ENCODE results near the gene NKD1. TPM values are rescaled to one million over a fixed set of nuclear protein-coding genes. Genes with fewer than 3 reads are reported as not detected.
A peak's percentile ranks its signal among the peaks of the same experiment; 100 is the strongest.

The NKD1 gene
- total RNA-seq, 2 experiments from 2014 or later: 0.26 to 0.44 TPM

DNA sequence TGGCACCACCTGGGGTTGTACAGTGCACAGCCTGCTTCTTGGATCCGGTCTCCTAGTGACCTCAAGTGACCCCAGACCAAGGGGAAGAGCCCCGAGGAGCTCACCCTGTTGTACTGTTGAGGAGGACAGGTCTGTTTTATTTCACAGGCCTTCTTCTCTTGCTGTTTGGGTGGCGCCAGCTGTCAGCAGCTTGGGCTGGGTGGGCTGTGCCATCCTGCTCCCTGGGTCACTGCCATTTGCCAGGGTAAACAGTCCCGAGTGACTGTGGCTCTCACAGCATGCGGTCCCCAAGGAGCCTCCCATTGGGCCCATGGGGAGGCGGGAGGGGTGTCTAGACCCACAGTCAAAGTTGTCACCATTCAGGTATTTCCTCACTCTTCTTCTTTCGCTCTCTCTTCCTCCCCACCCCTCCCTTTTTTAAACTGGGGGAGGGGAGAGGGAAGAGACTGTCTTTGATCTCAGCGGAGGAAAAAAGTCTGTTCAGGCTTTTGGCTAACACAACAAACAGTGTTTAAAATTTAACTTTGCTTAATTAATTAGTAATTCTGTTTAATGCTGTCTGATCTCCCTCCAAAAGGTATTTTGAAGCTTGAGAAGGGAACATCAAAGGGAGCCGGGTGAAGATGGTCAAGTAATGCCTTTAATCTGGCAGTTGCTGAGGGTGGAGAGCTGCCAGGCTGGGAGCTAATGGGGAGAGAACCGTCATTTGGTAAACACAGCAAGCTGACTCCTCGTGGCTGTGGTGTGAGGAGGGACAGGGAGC, 68.9 kb downstream of the NKD1 start:
- no peak overlapping the region for H3K27ac Mint-ChIP-seq
- no peaks in the 10 kb centered on the region for H3K27me3 Mint-ChIP-seq (ENCODE audit: low read depth)
- DNase-seq: no peak
- ChIA-PET CTCF (interaction anchor here (1.4 to 3.7 kb wide), 2 partner anchors 11 to 189 kb away, joined by 3 to 13 read pairs; no protein-coding TSS in a partner anchor), POLR2A (no interaction called here)
- H3K9me3 Mint-ChIP-seq (ENCODE audit: insufficient read depth): no peaks in the 10 kb centered on the region
- H3K36me3 Mint-ChIP-seq (ENCODE audit: low read depth): no peaks in the 10 kb centered on the region
- no peak overlapping the region for H3K4me3 Mint-ChIP-seq
- H3K4me1 Mint-ChIP-seq (ENCODE audit: low read depth): no peaks in the 10 kb centered on the region
- no peak for ATAC-seq

DNA sequence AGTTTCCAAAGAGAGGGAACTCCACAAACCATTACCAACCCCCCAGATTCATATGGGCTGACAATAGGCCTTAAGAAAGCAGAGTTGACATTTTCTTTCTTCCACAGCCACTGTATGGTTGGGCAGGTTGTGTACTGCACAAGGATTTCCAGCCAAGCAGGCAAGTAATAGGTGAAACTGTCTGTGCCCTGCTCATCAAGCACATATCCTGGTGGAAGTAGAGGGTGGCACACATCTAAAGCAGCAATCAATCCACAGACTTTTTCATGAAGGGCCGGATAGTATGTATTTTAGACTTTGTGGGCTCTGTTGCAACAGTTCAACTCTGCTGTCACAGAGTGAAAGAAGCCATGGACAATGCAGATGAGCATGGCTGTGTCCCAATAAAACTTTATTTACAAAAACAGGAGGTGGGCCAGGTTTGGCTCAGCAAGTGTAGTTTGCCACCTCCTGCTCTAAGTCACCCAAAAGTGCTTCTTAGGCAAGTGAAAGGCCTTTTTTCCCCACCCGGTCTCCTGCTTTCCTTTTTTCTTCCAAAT, 69.5 kb downstream of the NKD1 start:
- H3K4me1 Mint-ChIP-seq (ENCODE audit: low read depth): no peaks in the 10 kb centered on the region
- no peaks in the 10 kb centered on the region for H3K27me3 Mint-ChIP-seq (ENCODE audit: low read depth)
- no peak for ATAC-seq
- CTCF ChIA-PET: interaction anchor here (2.0 to 3.7 kb wide), 2 partner anchors 9 to 189 kb away, joined by 5 to 13 read pairs; no protein-coding TSS in a partner anchor
- no peak overlapping the region for H3K4me3 Mint-ChIP-seq
- no peaks in the 10 kb centered on the region for H3K9me3 Mint-ChIP-seq (ENCODE audit: insufficient read depth)
- no peaks in the 10 kb centered on the region for H3K36me3 Mint-ChIP-seq (ENCODE audit: low read depth)
- POLR2A ChIA-PET: no interaction called here
- no peak for DNase-seq
- no peak overlapping the region for H3K27ac Mint-ChIP-seq

DNA sequence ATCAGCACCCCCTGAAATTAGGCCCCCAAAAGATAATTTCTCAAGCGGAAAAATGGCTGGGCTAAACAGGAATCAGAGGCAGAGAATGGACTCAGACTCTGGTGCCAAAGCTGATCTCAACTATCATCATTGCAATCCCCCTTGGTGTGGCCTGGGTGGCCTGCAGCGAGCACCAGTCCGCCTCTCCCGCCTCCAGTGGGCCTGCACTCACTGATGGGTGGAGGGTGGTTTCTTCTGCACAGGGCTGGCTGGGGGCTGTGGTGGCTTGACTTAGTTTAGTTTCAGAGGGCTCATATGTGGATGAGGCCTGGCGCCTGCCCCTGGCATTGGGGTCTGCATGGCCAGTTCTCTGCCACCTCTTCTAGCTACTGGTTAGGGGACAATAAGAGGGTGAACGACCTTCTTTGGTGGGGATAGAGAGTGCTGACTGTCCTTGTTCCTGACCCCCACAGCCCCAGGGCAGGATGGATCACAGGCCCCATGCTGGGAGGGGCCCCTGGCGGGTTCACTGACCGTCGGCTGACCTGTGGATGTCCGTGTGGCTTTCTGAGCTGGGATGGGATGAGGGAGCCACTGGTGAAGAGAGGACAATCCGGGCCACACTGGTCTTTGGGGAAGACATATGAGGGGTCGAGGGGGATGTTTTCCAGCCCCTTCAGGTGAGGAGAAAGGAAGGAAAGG, 70.2 kb downstream of the NKD1 start:
- no peak for ATAC-seq
- no peaks in the 10 kb centered on the region for H3K27me3 Mint-ChIP-seq (ENCODE audit: low read depth)
- CTCF ChIA-PET: interaction anchor here (1.6 to 3.7 kb wide), 3 partner anchors 9 to 188 kb away, joined by 5 to 13 read pairs (median 5); no protein-coding TSS in a partner anchor
- H3K9me3 Mint-ChIP-seq (ENCODE audit: insufficient read depth): no peaks in the 10 kb centered on the region
- no peaks in the 10 kb centered on the region for H3K4me1 Mint-ChIP-seq (ENCODE audit: low read depth)
- H3K36me3 Mint-ChIP-seq (ENCODE audit: low read depth): no peaks in the 10 kb centered on the region
- H3K4me3 Mint-ChIP-seq: no peak overlapping the region
- no peak for DNase-seq
- no peak overlapping the region for H3K27ac Mint-ChIP-seq
- POLR2A ChIA-PET: no interaction called here

DNA sequence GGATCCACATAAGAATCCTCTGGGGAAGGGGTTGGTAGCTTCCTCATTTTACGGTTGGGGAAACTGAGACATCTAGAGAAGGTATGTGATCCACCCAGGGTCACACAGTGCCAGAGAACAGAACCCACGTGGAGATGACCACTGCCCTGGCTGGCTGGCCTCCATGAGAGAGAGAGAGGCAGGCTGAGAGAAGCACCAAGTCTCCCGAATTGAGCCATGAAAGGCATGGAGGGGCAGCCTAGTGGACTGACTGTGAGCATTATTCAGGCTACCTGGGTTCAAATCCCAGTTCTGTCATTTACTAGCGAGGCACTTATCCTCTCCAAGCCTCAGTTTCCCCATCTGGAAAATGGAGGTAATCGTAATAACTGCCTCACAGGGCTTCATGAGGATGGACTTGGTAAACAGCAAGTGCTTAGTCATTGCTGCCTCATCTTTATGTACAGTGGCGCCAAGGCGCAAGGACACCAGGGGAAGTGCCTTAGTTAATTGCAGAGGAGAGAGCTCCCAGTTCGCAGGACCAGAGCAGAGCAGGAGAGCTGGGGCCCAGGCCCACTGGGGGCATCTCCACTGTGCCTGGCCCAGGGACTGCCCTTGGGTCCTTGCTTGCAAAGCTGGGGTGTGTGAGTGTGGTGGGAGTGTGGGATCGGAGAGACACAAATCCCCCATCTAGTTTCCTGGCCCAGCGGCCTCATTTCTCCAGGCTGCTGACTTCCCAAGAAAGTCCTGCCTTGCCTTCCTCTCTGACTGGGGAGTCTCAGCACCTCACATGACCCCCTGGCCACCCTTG, 71.7 kb downstream of the NKD1 start:
- ATAC-seq (no peak), DNase-seq (no peak)
- Mint-ChIP-seq H3K27me3 (ENCODE audit: low read depth) (no peaks in the 10 kb centered on the region), H3K9me3 (ENCODE audit: insufficient read depth) (no peaks in the 10 kb centered on the region), H3K4me1 (ENCODE audit: low read depth) (no peaks in the 10 kb centered on the region), H3K36me3 (ENCODE audit: low read depth) (no peaks in the 10 kb centered on the region), H3K4me3 (no peak overlapping the region), H3K27ac (no peak overlapping the region)
- POLR2A ChIA-PET: interaction anchor here (0.6 to 0.8 kb wide), 2 partner anchors 70 to 209 kb away, joined by 3 read pairs; no protein-coding TSS in a partner anchor
- CTCF ChIA-PET: interaction anchor here (1.6 to 2.0 kb wide), 3 partner anchors 9 to 45 kb away, joined by 5 to 6 read pairs (median 5); no protein-coding TSS in a partner anchor

DNA sequence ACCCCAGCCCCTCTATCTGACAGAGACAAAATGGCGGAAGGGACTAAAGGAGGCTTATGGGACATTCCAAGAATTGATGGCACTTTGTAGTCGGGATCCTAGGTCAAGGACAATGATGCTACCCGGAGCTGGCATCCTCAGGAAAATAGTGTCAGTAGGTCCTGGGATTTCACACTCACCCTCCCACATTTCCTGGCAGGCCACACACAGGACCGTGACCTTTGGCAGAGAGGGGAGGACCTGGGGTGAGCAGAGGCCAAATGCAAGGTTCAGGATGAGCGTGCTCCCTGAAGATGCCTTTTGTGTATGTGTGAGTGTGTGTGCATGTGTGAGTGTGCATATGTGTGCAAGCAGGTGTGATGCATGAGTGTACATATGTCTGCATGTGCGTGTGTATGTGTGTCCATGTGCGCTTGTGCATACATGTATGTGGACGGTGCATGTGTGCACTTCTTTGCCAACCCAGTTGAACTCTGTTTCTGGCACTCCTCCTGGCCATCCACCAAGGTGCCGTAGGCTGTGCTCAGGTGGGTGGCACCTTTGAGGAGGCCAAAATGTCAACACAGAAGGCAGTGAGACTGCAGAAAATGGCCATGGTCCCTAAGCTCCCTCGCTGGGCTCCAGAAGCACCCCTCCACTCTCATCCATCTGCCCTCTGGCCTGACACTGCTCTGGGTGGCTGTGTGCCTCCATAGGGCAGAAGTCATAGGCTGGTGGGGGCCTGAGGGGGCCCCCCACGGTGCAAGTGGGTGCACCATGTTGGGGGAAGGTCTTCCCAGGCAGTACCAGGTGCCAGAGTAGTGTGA, 72.7 kb downstream of the NKD1 start:
- POLR2A ChIA-PET: interaction anchor here (0.6 kb wide), 1 partner anchor 71 kb away, joined by 3 read pairs; no protein-coding TSS in a partner anchor
- H3K4me1 Mint-ChIP-seq (ENCODE audit: low read depth): no peaks in the 10 kb centered on the region
- no peak overlapping the region for H3K27ac Mint-ChIP-seq
- no peak for ATAC-seq
- no peaks in the 10 kb centered on the region for H3K9me3 Mint-ChIP-seq (ENCODE audit: insufficient read depth)
- no peaks in the 10 kb centered on the region for H3K27me3 Mint-ChIP-seq (ENCODE audit: low read depth)
- CTCF ChIA-PET: interaction anchor here (0.8 to 1.7 kb wide), 2 partner anchors 10 to 111 kb away, joined by 3 to 6 read pairs; no protein-coding TSS in a partner anchor
- H3K4me3 Mint-ChIP-seq: no peak overlapping the region
- no peaks in the 10 kb centered on the region for H3K36me3 Mint-ChIP-seq (ENCODE audit: low read depth)
- DNase-seq: no peak

DNA sequence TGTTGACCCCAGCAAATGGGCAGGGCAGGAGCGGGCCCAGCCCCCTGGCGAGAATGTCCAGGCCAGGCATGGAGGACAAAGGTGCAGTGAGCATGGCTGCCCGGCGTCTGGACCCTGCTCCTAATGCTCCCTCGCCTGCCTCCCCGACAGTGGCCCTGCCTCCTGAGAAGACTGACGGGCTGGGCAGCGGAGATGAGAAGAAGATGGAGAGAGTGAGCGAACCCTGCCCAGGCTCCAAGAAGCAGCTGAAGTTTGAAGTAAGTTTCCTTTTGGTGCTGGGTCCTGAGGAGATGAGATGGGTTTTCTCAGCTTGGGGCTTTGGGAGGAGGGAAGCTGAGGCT, 73.2 kb downstream of the NKD1 start:
- ChIA-PET CTCF (no interaction called here), POLR2A (no interaction called here)
- Mint-ChIP-seq H3K27me3 (ENCODE audit: low read depth) (no peaks in the 10 kb centered on the region), H3K36me3 (ENCODE audit: low read depth) (no peaks in the 10 kb centered on the region), H3K9me3 (ENCODE audit: insufficient read depth) (no peaks in the 10 kb centered on the region), H3K4me1 (ENCODE audit: low read depth) (peaks cover 3% of the 10 kb centered on the region), H3K4me3 (no peak overlapping the region), H3K27ac (no peak overlapping the region)
- DNase-seq: no peak
- no peak for ATAC-seq

DNA sequence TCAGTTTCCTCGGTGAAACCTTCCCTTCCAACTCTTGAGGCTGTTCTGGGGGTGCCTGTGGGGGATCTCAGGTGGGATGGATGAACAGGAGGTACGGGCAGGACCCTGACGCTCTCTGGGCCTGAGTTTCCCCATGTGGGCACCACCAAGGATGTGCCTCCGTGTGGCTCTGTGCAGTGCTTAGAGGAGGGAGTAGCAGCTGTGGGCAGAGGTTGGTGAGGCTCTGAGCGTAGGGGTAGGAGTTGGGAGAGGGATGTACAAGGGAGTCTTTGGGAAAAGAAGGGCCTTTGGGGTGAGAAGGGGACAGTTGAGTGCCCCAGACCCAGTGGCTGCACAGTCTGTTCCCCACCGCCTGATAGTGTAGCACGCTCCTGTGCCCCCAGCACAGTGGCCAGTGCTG, 73.8 kb downstream of the NKD1 start:
- H3K4me3 Mint-ChIP-seq: no peak overlapping the region
- H3K27ac Mint-ChIP-seq: no peak overlapping the region
- H3K9me3 Mint-ChIP-seq (ENCODE audit: insufficient read depth): no peaks in the 10 kb centered on the region
- ChIA-PET CTCF (no interaction called here), POLR2A (no interaction called here)
- DNase-seq (no peak), ATAC-seq (no peak)
- H3K4me1 Mint-ChIP-seq (ENCODE audit: low read depth): peaks cover 8% of the 10 kb centered on the region
- H3K36me3 Mint-ChIP-seq (ENCODE audit: low read depth): no peaks in the 10 kb centered on the region
- no peaks in the 10 kb centered on the region for H3K27me3 Mint-ChIP-seq (ENCODE audit: low read depth)

DNA sequence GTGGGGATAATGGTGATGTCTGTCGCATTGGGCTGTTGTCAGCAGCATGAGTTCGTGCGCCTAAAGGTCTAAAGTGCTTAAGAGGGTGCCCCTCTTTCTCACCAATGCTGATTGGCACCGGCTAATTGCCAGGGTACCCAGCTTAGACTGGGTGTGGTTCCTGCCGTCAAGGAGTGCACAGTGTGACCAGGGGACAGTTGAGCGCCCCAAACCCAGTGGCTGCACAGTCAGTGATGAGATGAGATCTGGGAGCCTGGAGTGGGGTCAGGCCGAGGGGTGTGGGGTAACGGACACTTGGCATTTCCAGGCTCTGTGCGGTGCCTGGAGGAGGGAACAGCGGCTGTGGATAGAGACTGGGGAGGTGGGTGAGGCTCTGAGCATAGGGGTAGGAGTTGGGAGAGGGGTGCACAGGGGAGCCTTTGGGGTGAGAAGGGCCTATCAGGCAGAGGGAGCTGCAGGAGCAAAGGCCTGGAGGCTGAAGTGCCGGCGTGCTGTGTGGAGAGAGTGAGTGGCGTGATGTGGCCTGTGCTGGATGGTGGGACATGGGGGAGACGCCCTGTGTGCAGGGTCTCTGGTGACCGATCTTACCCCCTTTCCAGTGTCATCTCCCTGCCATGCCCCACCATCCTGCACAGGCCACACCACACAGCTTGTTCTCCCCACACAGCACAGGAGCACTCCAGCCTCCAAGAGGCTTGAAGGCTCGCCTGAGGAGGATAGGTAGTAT, 74.6 kb downstream of the NKD1 start:
- CTCF ChIA-PET: no interaction called here
- no peak overlapping the region for H3K27ac Mint-ChIP-seq
- H3K4me3 Mint-ChIP-seq: no peak overlapping the region
- H3K4me1 Mint-ChIP-seq (ENCODE audit: low read depth): peaks cover 16% of the 10 kb centered on the region
- H3K36me3 Mint-ChIP-seq (ENCODE audit: low read depth): no peaks in the 10 kb centered on the region
- POLR2A ChIA-PET: no interaction called here
- ATAC-seq: no peak
- H3K27me3 Mint-ChIP-seq (ENCODE audit: low read depth): no peaks in the 10 kb centered on the region
- DNase-seq: no peak
- H3K9me3 Mint-ChIP-seq (ENCODE audit: insufficient read depth): no peaks in the 10 kb centered on the region

DNA sequence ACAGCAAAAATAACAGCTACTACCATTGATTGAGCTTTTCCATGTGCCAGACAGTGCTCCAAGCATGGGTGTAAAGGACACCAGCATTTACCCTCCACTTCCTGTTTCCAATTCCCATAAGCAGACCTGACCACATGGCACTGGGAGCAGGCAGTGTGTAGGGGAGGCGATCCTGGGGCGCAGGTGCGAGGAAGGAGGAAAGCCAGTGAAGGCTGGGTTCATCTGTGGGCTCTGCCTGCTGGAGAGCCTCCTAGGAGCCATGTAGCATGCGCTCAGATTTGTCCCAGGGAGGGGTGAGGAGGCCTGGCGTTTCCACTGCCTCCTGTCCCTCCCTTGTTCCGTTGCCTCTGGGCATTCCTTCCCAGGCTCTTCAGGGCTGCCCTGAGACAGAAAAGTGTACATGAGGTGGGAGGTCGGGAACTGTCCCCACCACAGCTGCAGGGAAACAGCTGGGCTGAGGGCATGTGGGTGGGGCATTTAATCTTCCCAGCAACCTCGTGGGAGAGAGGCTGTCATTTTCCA, 76.3 kb downstream of the NKD1 start:
- H3K27me3 Mint-ChIP-seq (ENCODE audit: low read depth): no peaks in the 10 kb centered on the region
- no peaks in the 10 kb centered on the region for H3K36me3 Mint-ChIP-seq (ENCODE audit: low read depth)
- peak overlapping the region; percentile 43 for H3K27ac Mint-ChIP-seq
- H3K4me3 Mint-ChIP-seq: no peak overlapping the region
- H3K4me1 Mint-ChIP-seq (ENCODE audit: low read depth): peaks cover 19% of the 10 kb centered on the region
- POLR2A ChIA-PET: no interaction called here
- DNase-seq (no peak), ATAC-seq (no peak)
- no peaks in the 10 kb centered on the region for H3K9me3 Mint-ChIP-seq (ENCODE audit: insufficient read depth)
- CTCF ChIA-PET: interaction anchor here (1.0 to 1.5 kb wide), 3 partner anchors 41 to 182 kb away, joined by 3 to 5 read pairs (median 3); no protein-coding TSS in a partner anchor

DNA sequence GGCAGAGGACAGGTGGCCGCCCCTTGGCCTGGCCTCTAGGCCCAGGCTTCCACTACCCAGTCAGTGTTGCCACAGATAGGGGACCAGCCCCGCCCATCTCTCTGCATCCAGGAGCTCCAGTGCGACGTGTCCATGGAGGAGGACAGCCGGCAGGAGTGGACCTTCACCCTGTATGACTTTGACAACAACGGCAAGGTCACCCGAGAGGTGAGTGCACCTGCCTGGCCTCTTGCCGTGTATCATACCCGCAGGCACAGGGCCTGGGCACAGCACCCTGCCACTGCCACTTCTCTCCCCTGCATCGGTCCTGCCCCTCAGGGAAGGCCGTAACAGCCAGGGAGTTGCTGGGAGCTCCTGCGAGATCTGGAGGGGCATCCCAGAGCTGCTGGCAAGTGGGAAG, 77.2 kb downstream of the NKD1 start:
- POLR2A ChIA-PET: interaction anchor here (0.6 kb wide), 1 partner anchor 648 kb away, joined by 3 read pairs; no protein-coding TSS in a partner anchor
- Mint-ChIP-seq H3K9me3 (ENCODE audit: insufficient read depth) (no peaks in the 10 kb centered on the region), H3K27me3 (ENCODE audit: low read depth) (no peaks in the 10 kb centered on the region), H3K27ac (no peak overlapping the region), H3K4me3 (no peak overlapping the region), H3K36me3 (ENCODE audit: low read depth) (no peaks in the 10 kb centered on the region), H3K4me1 (ENCODE audit: low read depth) (peaks cover 19% of the 10 kb centered on the region)
- CTCF ChIA-PET: interaction anchor here (4.2 kb wide), 1 partner anchor 41 kb away, joined by 33 read pairs; no protein-coding TSS in a partner anchor
- no peak for DNase-seq
- no peak for ATAC-seq

Measured in activated CD8-positive, alpha-beta T cell treated with anti-CD3 and anti-CD28 coated beads, Interleukin-2, amount 10 ng/mL, durations not matched to agents 7 days and 5 days (primary cell).